HL-60/S4 treated with phorbol 12-myristate 13-acetate at 8.2 ng/mL for 4 days and 3 days (cell line): ENCODE results near the gene ECSCR.
"Not testable (repeated sequence)": the region's sequence is repeated elsewhere in the genome, so short reads cannot be mapped to it uniquely, and the experiment has no call there.

ENCODE experiments used
- in situ Hi-C: fragments of 300-500 bp; cut with MboI; formaldehyde crosslinking; loops from 2 replicates; pipeline ENCODE4 v1.15.0; 2022; ENCODE audit warnings: low sequenced_read_pairs

The ECSCR gene, protein sequence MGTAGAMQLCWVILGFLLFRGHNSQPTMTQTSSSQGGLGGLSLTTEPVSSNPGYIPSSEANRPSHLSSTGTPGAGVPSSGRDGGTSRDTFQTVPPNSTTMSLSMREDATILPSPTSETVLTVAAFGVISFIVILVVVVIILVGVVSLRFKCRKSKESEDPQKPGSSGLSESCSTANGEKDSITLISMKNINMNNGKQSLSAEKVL

DNA sequence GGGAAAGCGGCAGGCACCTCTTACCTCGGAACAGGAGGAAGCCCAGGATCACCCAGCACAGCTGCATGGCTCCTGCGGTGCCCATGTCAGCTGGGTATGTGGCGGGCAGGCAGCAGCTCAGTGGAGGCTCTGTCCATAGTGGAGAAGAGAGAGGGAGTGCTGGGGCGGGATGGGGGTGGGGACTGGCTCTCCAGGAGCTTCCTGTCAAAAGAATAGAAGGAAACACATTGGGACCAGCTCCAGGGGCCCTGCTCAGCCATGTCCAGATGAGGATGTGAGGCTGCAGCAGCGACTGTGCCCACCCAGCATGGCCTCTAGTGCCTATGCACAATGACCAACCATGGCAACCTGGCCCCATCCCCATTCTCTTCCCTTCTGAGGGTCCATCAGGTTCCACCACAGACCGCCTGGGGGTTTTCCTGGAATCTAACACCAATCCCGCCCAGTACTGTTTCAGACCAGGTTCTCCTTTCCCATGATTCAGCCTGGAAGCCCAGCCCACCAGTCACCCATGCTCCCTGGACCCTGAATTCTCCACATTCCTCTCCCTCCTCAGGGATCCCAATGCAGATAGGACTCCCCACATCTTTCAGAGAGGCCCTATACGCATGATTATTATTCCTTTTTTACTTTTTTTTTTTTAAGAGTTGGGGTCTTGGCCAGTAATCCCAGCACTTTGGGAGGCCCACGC is at the start of gene ECSCR:
TSS of gene ECSCR (minus strand) at position 158 of the 691 bp plus-strand sequence. CDS start at position 85, 73 bp downstream.
- in situ Hi-C loops: no loop called here

DNA sequence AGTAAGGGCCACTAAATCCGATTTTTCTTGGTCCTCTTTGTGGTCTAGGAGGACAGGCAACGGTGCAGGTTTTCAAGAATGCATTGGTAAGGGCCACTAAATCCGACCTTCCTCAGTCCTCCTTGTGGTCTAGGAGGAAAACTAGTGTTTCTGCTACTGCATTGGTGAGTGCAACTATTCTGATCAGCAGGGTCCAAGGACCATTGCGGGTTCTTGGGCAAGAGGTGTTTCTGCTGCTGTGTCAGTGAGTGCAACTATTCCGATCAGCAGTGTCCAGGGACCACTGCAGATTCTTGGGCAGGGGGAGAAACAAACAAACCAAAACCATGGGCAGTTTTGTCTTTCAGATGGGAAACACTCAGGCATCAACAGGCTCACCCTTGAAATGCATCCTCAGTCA is 42.2 kb upstream of the ECSCR start:
- in situ Hi-C loops: not testable (repeated sequence)

DNA sequence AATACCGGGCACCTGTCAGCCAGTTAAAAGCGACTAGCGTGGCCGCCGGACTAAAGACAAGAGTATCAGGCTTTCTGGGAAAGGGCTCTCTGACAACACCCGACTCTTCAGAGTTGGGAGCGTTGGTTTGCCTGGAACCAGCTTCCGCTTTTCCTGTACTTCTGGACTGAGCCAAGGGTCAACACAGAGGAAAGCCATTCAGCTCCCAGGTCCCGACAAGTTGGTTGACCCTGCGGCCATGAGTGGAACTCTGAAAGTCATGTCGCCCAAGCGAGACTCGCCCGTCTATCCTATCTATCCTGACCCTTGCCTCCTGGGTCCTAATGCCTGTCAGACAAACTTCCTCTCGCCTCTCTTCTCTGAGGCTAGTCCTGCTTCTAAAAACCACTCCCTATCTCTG is 41.3 kb upstream of the ECSCR start:
- in situ Hi-C loops: not testable (repeated sequence)

DNA sequence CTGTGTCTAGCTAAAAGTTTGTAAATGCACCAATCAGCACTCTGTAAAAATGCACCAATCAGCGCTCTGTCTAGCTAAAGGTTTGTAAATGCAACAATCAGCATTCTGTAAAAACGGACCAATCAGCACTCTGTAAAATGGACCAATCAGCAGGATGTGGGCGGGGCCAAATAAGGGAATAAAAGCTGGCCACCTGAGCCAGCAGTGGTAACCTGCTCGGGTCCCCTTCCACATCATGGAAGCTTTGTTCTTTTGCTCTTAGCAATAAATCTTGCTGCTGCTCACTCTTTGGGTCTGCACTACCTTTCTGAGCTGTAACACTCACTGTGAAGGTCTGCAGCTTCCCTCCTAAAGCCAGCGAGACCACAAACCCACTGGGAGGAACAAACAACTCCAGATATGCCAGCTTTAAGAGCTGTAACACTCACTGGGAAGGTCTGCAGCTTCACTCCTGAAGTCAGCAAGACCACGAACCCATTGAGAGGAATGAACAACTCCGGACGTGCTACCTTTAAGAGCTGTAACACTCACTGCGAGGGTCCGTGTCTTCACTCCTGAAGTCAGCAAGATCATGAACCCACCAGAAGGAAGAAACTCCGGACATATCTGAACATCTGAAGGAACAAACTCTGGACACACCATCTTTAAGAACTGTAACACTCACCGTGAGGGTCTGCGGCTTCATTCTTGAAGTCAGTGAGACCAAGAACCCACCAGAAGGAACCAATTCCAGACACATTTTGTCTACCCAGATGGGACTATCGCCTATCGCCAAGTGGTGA is 40.7 kb upstream of the ECSCR start:
- in situ Hi-C loops: not testable (repeated sequence)

DNA sequence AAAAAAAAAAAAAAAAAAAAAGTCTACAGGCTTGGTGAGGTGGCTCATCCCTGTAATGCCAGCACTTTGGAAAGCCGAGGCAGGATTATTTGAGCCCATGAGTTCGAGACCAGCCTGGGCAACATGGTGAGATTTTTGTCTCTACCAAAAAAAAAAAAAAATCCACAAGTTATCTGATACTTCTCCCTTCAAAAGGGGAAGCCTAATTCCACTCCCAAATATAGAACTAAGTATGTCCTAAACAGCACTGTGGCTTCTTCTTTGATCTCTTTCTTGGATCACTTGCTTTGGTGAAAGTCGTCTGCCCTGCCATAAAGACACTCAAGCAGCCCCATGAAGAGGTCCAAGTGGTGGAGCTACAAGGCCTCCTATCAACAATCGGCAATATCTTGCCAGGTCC is 38.8 kb upstream of the ECSCR start:
- in situ Hi-C loops: no loop called here

DNA sequence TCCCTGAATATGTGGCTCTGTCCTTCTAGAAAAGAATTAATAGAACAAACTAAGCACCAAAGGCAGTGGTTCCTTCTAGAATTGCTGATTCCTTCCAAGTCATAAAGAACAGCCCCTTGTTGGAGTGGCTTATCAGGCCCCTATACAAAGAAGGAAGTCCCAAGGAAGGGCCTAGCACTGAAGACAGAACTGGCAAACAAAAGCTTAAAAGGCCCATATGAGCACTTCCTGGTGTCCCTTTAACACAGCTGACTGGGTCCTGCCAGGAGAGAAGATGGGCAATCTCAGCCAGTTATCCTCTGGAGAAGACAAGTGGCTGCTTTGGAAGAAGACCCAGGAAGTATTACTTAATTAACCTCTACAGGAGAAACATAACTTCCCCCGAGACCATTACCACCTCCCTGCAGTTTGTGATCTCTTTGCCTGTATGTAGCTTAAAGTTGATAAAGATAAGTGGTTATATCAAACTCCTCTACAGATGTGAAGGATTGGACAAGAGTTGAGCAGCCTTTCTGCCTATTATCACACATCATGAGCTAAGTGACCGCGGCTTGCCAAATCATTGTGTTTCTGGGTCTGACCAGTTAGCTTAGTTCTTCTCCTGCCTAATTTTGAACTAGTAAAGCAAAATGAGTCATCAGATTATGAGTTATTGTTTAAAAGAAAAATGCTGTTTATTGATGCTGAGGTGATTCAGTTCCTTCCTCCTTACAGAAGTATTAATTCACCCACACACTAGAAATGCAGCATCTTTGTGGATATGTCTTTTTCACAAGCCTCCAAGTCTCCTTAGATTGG is 33.3 kb upstream of the ECSCR start:
- in situ Hi-C loops: no loop called here

DNA sequence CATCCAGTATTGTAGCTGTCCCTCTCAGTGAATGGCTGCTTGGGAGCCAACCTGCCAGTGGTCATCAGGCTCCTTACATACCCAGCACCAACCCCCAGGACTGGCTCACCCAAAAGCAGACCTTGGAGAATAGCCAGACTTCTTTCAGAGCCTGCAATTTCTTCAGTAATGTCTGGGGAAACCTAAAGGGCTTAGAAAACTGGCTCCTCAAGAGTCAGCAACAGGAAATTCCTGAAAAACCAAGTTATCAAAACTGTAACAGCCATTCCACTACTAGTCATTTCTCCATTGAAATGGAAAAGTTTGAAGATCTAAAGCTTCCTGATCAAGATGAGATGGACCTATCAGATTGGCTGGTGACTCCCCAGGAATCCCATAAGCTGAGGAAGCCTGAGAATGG is 32.3 kb upstream of the ECSCR start:
- in situ Hi-C loops: no loop called here

DNA sequence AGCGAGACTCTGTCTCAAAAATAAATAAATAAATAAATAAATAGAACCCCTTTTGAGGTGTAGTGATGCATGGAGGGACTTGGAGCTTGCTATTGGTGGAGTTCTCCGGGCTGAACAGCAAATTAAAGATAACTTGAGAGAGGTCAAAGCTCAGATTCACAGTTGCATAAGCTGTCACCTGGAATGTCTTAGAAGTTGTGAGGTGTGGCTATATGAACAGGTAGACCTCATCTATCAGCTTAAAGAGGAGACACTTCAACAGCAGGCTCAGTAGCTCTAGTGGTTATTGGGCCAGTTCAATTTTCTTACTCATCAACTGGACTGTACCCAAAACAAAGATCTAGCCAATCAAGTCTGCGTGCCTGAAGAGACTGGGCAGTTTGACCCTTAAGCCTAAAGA is 31.7 kb upstream of the ECSCR start:
- in situ Hi-C loops: no loop called here

DNA sequence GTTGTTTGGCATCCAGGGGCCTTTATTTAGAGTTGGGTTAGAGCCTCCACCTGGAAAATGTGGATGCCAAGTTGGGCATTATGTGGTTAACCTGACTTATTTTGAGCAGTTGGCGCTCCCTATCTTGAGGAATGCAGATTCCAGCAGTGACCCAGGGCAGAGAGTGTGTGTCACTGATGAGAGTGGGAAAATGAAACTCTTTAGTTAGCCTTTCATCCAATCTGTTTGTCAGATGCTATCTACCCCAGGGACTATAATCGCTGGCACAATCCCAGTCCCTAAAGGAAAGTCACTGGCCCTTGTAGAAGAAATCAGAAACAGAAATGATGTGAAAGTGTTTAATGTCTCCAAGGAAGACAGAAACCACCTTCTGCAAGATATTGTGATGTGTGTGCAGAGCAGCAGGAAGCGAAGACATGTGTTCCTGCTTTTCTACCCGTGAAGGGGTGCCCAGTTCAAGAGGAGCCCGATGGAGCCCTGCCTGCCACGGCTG is 30.2 kb upstream of the ECSCR start:
- in situ Hi-C loops: no loop called here

DNA sequence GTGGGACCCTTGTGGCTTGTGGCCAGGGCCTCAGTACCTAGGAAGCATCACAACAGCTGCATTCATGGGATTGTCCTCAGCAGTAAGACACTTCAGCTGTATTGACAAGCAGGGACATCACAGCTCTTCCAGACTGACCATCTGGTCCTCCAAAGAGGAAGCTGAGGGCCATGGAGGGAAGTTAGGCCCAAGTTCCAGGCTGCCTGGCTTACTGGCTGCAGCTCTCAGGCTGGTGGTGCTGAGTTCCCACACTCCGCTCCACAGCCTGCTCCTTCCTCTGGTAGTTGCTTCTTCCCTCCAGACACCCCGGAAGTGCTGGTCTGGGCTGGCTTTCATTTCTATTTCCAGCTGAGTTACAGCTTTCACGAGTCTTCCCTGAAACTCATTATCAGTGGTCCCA is 25.7 kb upstream of the ECSCR start:
- in situ Hi-C loops: no loop called here

DNA sequence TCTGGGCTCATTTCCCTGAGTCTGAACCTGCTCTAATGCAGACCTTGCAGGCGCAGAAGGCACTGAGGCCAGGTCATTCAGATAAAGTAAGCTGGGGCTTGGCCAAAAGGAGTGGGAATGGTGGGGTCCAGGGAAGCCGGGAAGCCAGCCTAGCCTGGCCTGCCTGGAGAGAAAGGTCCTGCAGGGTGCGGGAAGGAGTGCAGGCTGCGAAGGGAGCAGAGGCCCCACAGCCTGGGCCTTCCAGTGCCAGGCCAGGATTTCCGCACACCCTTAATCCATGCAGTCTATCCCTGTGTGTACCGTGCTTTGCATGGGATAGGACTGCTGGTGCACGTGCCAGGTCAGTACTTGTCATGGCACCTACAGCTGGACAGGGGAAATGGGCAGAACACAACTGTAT is 23.7 kb upstream of the ECSCR start:
- in situ Hi-C loops: no loop called here

DNA sequence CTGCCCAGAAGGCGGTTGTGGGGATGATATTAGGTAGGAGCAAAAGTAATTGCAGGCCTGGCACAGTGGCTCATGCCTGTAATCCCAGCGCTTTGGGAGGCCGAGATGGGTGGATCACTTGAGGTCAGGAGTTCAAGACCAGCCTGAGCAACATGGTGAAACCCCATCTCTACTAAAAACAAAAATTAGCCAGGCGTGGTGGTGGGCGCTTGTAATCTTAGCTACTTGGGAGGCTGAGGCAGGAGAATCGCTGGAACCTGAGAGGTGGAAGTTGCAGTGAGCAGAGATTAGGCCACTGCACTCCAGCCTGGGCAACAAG is 20.3 kb upstream of the ECSCR start:
- in situ Hi-C loops: not testable (repeated sequence)

DNA sequence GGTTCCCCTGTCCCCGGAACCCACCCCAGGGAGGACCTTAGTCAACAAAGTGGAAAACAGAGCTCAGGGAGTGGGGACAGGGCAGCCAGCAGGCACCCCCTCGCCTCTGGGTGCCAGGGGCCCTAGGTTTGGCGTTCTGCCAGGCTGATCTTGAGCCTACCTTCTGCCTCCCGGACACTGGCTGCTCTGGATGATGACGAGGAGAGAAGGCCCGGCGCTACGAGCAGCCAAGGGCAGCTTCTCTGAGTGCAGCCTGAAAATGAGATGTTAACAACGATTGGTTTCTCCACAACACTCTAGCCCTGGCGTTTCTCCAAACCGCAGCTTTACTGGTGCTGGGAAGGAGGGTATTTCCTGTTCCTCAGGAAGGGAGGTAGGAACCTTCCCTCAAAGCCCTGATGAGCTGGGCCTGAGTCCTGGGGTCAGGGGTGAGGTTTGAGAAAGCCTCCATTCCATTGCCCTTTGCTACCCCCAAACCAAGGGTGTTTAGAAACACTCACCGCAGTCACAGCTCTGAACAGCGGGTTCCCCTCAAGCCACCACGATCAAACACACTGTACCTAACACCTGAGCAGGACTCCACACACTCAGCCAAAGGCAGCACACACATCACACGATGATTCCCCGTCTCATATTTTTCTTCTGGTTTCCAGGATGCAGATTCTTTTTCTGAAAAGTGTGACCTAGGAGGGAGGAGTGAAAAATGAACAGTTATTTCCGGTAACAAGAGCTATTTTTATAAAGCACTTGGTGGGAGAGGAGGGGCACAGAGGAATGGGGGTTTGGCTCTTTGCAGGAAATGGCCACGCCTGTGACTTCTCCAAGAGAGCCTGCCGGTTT is 19.7 kb upstream of the ECSCR start, which contains the start of gene STING1:
TSS of gene STING1 (minus strand) at position 709 of the 840 bp plus-strand sequence. CDS start 1,054 bp downstream, outside the sequence.
- in situ Hi-C loops: no loop called here

DNA sequence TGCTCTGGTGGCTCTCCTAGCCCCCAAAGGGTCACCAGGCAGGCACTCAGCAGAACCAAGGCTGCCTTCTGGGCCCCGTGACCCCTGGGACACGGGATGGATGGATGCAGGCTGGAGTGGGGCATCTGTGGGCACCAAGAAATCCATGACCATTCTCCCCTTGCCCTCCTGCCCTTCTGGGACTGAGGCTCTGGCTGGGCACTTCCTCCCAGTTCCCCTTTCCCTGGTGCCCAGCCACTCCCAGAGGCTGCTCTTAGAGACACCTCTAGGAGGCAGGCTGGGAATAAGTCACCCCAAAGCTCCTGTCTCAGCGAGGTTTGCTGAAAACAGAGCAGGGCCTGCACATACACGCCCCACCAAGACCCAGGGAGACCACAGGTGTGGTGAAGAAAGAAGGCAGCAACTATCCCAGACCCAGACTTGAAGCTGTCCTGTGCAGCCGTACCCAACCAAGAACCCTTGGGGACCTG is 19.1 kb upstream of the ECSCR start:
- in situ Hi-C loops: no loop called here

DNA sequence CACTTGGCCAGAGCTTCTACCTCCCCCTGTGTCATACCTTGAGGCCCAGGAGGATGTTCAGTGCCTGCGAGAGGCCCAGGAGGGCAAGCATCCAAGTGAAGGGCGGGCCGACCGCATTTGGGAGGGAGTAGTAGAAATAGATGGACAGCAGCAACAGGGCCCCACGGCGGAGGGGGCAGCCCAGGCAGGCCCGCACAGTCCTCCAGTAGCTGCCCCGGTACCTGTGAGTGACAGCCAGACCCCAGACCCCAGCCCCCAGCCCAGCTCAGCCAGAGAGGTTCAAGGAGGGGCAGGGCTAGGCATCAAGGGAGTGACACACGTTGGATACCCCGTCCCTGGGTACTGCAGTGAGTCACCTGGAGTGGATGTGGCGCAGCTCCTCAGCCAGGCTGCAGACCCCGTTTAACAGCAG is 18.6 kb upstream of the ECSCR start:
- in situ Hi-C loops: no loop called here

DNA sequence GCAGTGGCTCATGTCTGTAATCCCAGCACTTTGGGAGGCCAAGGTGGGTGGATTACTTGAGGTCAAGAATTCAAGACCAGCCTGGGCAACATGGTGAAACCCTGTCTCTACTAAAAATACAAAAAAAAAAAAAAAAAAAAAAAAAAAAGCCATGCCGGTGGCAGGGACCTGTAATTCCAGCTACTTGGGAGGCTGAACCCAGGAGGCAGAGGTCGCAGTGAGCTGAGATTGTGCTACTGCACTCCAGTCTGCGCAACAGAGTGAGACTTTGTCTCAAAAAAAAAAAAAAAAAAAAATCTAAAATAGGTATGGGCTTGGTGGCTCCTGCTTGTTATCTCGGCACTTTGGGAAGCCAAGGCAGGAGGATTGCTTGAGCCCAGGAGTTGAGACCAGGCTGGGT is 17.2 kb upstream of the ECSCR start:
- in situ Hi-C loops: not testable (repeated sequence)

DNA sequence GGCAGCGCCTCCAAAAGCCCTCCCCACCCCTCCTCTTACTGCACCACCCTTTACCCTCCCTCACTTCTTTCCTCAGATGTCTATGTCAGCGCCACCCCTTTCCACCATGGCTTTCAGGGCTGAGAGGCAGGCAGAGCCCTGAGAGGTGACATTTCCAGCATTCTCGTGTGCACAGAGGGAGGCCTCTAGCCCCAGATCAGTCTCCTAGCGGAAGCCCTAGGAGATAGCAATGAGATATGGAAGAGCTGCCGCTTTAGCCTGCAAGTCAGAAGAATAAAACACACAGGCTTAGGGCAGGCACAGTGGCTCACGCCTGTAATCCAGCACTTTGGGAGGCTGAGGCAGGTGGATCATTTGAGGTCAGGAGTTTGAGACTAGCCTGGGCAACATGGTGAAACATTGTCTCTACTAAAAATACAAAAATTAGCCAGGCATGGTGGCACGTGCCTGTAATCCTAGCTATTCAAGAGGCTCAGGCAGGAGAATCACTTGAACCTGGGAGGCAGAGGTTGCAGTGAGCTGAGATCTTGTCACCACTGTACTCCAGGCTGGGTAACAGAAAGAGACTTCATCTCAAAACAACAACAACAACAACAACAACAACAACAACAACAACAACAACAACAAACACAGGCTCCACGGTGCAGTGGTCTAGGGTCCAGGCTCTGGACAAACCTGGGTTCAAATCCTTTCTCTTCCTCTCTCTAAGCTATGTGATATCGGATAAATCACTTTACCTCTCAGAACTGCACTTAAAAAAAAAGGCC is 16.3 kb upstream of the ECSCR start:
- in situ Hi-C loops: not testable (repeated sequence)

DNA sequence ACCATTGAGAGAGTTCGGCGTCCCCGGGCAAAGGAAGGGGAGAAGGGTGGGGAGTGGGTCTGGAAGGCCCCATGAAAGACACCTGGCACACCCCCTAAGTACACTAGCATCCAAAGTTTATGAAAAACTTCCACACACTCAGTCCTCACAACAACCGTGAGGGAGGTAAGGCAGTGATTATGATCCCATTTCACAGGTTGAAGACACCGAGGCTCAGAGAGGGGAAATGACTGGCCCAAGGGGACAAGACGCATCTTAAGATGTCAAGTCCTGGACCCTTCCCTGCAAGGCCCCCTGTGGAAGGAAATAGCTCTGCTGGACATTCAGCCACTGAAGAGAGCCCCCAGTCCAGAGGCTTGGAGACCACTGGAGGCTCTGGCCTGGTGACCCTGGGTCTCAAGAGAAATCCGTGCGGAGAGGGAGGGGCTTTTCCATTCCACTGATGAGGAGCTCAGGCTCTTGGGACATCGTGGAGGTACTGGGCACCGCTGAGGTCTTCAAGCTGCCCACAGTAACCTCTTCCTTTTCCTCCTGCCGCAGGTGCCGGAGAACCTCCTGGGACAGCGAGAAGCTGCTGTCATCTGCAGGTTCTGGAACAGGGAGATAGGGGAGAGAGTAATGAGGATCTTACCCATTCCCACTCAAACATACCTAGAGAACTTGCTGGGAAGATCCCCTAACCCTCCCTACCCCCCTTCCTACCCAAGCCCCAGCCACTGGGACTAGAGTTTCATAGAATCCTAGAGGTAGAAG is 13.5 kb upstream of the ECSCR start:
- in situ Hi-C loops: no loop called here
